Left ventricle myocardium inferior (tissue), 1 donor: ENCODE results near the gene VPS13D. TPM values are rescaled to one million over a fixed set of nuclear protein-coding genes. Genes with fewer than 3 reads are reported as not detected.

ENCODE experiments used
- DNase-seq: peaks from one replicate; pipeline ENCODE4 v3.0.0-alpha.2; 2020
- H3K27ac ChIP-seq: fragments of 200-600 bp; replicated peaks from 2 replicates; pipeline ENCODE4 v1.8.0; 2021
- H3K27me3 ChIP-seq: fragments of 200-600 bp; 2 replicates; pipeline ENCODE4 v1.8.0; 2021; ENCODE audit warnings: low read depth
- H3K36me3 ChIP-seq: fragments of 200-600 bp; 2 replicates; pipeline ENCODE4 v1.8.0; 2021
- H3K4me1 ChIP-seq: fragments of 200-600 bp; 2 replicates; pipeline ENCODE4 v1.8.0; 2021
- H3K4me3 ChIP-seq: fragments of 200-600 bp; 2 replicates; pipeline ENCODE4 v1.8.0; 2021; ENCODE audit warnings: mild to moderate bottlenecking, moderate library complexity
- H3K9me3 ChIP-seq: fragments of 200-600 bp; replicated peaks from 2 replicates; pipeline ENCODE4 v1.8.0; 2021
- CTCF ChIP-seq: fragments of 200-600 bp; IDR thresholded peaks from 2 replicates; pipeline ENCODE4 v1.8.0; 2021; ENCODE audit warnings: antibody characterized with exemption, mild to moderate bottlenecking, borderline replicate concordance
- intact Hi-C: fragments of 100-400 bp; cut with micrococcal nuclease; formaldehyde crosslinking; loops from one replicate; pipeline ENCODE4 v1.11.0; 2022
- total RNA-seq: library from RNA; stranded (reverse); fragmentation: NEBNext Ultra II Directional; extraction: Animal tissue kit (Norgen Biotek cat#: 25700); gene quantifications from one replicate; pipeline ENCODE4 v1.2.1, GENCODE V29; 2021
- donor health status: DM: no; HTN: yes; CAD: no; lungs with severe emphysema.

The VPS13D gene
- total RNA-seq, 1 donor from 2014 or later: 71.6 TPM

- Histone ChIP-seq H3K27ac (no peak overlapping the region), H3K36me3 (peaks cover 42% of the 10 kb centered on the region), H3K4me1 (peaks cover 31% of the 10 kb centered on the region), H3K9me3 (no peaks in the 10 kb centered on the region), H3K4me3 (no peak overlapping the region), H3K27me3 (peaks cover 6% of the 10 kb centered on the region)
- intact Hi-C loops: no loop called here
- no peak for TF ChIP-seq CTCF
- DNase-seq: no peak
Observed at GRCh38 chr1:12191242-12192032, 38.4 kb upstream of the VPS13D start.

GRCh38 chr1:12194666-12195216 is 35.1 kb upstream of the VPS13D start:
- Histone ChIP-seq H3K4me3 (no peak overlapping the region), H3K27ac (no peak overlapping the region), H3K27me3 (peaks cover 17% of the 10 kb centered on the region), H3K36me3 (peaks cover 42% of the 10 kb centered on the region), H3K4me1 (no peaks in the 10 kb centered on the region), H3K9me3 (no peaks in the 10 kb centered on the region)
- no peak for DNase-seq
- no peak for TF ChIP-seq CTCF
- intact Hi-C loops: no loop called here

- Histone ChIP-seq H3K27me3 (peaks cover 17% of the 10 kb centered on the region), H3K9me3 (no peaks in the 10 kb centered on the region), H3K4me3 (no peak overlapping the region), H3K27ac (no peak overlapping the region), H3K4me1 (no peaks in the 10 kb centered on the region), H3K36me3 (peaks cover 42% of the 10 kb centered on the region)
- no peak for DNase-seq
- TF ChIP-seq CTCF: no peak
- intact Hi-C loops: no loop called here
Observed at GRCh38 chr1:12195416-12195815, 34.4 kb upstream of the VPS13D start.

GRCh38 chr1:12196641-12197482 is 33.0 kb upstream of the VPS13D start:
- no peak overlapping the region for H3K27ac ChIP-seq

More at GRCh38 chr1:12196641-12197482, 33.0 kb upstream of the VPS13D start:
- peak; percentile 49 for DNase-seq
- intact Hi-C loops: no loop called here
- no peak overlapping the region for H3K4me3 ChIP-seq
- no peaks in the 10 kb centered on the region for H3K9me3 ChIP-seq
- peaks cover 35% of the 10 kb centered on the region for H3K36me3 ChIP-seq
- peak; percentile 26 for TF ChIP-seq CTCF
- H3K4me1 ChIP-seq: no peaks in the 10 kb centered on the region
- H3K27me3 ChIP-seq: peaks cover 10% of the 10 kb centered on the region
